ENCODE data around the gene JAK1.

- no peak for TF ChIP-seq POLR2A (IDR thresholded peaks at IDR 0.05)
- TF ChIP-seq, protein P1, sequence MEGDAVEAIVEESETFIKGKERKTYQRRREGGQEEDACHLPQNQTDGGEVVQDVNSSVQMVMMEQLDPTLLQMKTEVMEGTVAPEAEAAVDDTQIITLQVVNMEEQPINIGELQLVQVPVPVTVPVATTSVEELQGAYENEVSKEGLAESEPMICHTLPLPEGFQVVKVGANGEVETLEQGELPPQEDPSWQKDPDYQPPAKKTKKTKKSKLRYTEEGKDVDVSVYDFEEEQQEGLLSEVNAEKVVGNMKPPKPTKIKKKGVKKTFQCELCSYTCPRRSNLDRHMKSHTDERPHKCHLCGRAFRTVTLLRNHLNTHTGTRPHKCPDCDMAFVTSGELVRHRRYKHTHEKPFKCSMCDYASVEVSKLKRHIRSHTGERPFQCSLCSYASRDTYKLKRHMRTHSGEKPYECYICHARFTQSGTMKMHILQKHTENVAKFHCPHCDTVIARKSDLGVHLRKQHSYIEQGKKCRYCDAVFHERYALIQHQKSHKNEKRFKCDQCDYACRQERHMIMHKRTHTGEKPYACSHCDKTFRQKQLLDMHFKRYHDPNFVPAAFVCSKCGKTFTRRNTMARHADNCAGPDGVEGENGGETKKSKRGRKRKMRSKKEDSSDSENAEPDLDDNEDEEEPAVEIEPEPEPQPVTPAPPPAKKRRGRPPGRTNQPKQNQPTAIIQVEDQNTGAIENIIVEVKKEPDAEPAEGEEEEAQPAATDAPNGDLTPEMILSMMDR (IDR thresholded peaks at IDR 0.05), result no peak
These were observed 85.9 kb downstream of the JAK1 start for GRCh38 chr1:64880449-64880848.
